Left hindlimb (tissue), 1 donor: Measurements from ENCODE around the gene TCF20.

ENCODE experiments used
- DNase-seq: peaks from one replicate; pipeline ENCODE4 v3.0.0-alpha.2; 2018

TCF20 gene

GRCh38 chr22:42256930-42257329 is 13.5 kb downstream of the TCF20 start:
- DNase-seq = no peak

- no peak for DNase-seq
These were observed 14.2 kb downstream of the TCF20 start for GRCh38 chr22:42256220-42256619.

- DNase-seq = no peak
These were observed 20.6 kb downstream of the TCF20 start for GRCh38 chr22:42249831-42250230.

- DNase-seq = no peak
These were observed 21.5 kb downstream of the TCF20 start for GRCh38 chr22:42248995-42249394.

- DNase-seq = no peak
These were observed 22.9 kb downstream of the TCF20 start for GRCh38 chr22:42247596-42247995.

GRCh38 chr22:42243802-42244060 is 26.7 kb downstream of the TCF20 start:
- no peak for DNase-seq

- DNase-seq = no peak
These were observed 33.6 kb downstream of the TCF20 start for GRCh38 chr22:42236848-42237247.

- DNase-seq = no peak
These were observed 34.2 kb downstream of the TCF20 start for GRCh38 chr22:42236268-42236667.

- DNase-seq = no peak
These were observed 36.6 kb downstream of the TCF20 start for GRCh38 chr22:42233879-42234278.

GRCh38 chr22:42231929-42232328 is 38.5 kb downstream of the TCF20 start:
- no peak for DNase-seq

GRCh38 chr22:42229455-42230149 is 40.9 kb downstream of the TCF20 start:
- DNase-seq = peak; percentile 47

GRCh38 chr22:42228483-42228882 is 42.0 kb downstream of the TCF20 start:
- peak; percentile 47 for DNase-seq

GRCh38 chr22:42227435-42227834 is 43.0 kb downstream of the TCF20 start:
- DNase-seq = no peak

- no peak for DNase-seq
These were observed 44.6 kb downstream of the TCF20 start for GRCh38 chr22:42225841-42226240.

GRCh38 chr22:42222140-42222539 is 48.3 kb downstream of the TCF20 start:
- no peak for DNase-seq
